KBM-7 (cell line): ENCODE data around the gene TMEM185B.
"Not testable (repeated sequence)": the region's sequence is repeated elsewhere in the genome, so short reads cannot be mapped to it uniquely, and the experiment has no call there.

Experiments
- DNase-seq: peaks from one replicate; pipeline ENCODE4 v3.0.0-alpha.2; 2015
- in situ Hi-C: fragments of 300-500 bp; cut with MboI; formaldehyde crosslinking; loops from 2 replicates; pipeline ENCODE4 v1.14.3; 2020; ENCODE audit warnings: low sequenced_read_pairs, low pct_unique_long_range_greater_than_20kb, mixed read lengths

TMEM185B gene

DNA sequence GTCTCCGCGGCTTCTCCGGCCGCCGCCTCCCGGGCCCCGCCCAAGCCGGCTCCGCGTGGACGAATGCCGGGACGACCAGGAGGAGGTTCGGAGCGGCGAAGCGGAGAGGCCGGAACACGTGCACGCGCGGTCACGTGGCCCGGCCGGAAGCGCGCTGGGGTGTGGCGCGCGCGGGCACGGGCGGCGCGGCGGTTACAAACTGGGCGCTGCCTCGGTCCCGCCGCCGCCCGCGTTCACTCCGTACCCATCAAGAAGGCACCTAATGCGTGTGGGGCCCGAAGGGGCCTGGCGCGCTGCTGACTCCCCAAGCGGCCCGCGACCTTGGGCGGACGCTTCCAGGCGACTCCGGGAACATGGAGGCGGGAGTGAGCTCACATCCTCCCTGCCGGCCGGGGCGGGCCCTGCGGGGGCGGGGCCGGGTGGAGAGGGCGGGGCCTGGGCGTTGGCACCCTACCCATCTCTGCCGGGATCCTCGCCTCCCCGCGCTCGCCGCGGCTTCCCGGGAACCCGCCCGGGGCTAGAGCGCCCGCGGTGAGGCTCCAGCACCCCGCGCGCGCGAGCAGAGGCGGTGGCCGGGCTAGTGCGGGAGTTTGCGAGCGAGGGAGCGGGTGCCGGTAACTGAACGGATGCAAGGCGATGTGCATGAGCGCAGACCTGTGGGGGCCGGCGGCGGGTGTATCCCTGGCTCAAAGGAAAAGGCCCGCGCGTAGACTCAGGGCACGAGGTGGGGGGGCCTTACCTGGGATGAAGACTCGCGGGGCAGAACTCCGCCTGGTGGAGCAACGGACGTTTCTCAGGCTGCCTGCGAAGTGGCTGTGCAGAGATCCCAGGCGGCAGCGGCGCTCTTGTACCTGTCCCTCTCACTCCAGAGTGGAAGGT, at the start of gene TMEM185B:
Gene TMEM185B, minus strand, starts transcription at position 367 of the 879 bp plus-strand sequence. CDS start 424 bp downstream, outside the sequence.
- DNase-seq, result peak; percentile 79

DNA sequence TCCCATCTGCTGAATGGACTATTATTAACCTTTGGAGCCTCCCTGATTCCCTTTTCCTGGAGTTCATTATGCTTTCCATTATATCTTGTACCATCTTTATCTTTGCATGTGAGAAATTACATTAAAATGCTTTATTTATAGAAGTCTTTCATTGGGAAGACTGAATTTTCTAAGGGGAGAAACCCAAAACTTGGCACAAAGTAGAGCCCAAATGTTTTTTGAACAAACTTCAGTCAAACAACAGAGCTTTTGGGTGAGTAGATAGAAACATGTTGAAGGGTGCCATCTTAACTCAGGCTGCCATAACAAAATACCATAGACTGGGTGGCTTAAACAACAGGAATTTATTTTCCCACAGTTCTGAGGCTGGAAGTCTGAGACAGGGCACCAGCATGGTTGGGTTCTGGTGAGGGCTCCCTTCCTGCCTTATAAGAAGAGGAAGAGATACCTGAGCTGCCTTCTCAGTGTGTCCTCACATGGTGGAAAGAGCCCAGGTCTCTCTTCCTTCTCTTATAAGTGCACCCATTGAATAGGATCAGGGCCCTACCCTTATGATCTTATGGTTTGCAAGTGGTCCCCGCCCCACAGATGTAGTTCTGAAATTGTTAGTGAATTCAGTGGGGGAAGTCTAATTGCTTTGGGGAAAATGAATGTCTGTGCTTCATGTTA, 48.6 kb upstream of the TMEM185B start:
- DNase-seq, result no peak
- in situ Hi-C loops, result no loop called here

More for the DNA sequence above, at the start of gene TMEM185B:
- in situ Hi-C loops, result no loop called here

DNA sequence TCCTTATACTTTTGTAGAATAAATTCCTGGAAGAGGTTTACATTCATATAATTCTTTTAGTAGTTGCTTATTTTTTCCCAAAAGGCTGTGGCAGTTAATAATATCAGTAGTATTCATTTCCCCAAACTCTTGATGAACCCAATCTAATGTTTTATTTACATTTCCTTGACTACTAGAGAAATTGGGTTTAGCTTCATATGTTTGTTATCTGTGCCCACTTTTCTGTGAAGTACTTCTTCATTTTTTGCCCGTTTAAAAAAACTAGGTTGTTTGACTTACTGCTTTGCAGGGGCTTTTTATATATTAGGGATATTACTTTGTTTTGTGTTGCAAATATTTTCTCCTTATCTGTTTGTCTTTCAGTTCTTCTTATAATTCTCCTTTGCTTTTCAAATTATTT, 46.6 kb upstream of the TMEM185B start:
- DNase-seq, result no peak
- in situ Hi-C loops, result no loop called here

DNA sequence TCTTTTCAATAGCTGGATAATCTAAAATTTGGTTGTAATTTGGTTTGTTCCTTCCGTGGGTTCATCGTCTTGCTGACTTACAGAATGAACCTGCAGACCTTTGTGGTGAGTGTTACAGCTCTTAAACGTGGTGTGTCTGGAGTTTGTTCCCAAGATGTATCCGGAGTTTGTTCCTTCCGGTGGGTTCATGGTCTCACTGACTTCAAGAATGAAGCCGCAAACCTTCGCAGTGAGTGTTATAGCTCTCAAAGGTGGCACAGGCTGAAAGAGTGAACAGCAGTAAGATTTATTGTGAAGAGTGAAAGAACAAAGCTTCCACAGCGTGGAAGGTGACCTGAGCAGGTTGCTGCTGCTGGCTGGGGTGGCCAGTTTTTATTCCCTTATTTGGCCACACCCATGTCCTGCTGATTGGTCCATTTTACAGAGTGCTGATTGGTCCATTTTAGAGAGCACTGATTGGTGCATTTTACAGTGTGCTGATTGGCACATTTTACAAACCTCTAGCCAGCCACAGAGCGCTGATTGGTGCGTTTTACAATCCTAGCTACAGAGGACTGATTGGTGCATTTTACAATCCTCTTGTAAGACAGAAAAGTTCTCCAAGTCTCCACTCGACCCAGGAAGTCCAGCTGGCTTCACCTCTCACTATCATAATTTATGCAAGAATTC, 46.0 kb upstream of the TMEM185B start:
- in situ Hi-C loops, result no loop called here
- DNase-seq, result peak; percentile 87

DNA sequence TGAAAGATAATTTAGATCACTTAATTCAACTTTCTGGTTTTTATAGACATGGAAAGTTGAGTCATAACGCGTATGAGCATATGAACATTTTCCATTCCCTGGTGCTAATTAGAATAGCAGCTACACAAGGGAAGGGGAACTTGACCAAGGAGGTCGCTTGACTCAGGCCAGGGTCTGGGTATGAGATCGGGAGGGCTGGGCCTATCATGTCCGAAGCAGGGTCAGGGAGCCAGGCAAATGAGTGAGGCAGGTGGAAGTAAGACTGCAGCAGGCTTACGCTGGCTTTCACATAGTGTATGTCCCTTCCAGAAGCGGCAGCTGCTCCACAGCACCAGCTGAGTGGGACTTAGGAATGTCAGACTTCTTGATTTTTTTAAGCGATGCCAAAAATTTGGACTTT, 44.1 kb upstream of the TMEM185B start:
- no peak for DNase-seq
- in situ Hi-C loops, result no loop called here

DNA sequence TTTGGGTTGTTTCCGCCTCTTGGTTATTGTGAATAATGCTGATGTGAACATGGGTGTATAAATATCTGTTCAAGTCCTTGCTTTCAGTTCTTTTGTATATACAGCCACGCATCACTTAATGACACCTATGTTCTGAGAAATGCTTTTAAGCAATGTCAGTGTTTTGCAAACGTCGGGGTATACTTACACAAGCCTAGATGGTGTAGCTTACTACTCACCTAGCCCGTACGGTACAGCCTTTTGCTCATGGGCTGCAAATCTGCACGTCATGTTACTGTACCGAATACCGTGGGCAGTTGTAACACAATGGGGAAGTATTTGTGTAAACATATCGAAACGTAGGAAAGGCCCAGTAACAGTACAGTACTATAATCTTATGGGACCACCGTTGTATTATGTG, 41.8 kb upstream of the TMEM185B start:
- no peak for DNase-seq
- in situ Hi-C loops, result no loop called here

DNA sequence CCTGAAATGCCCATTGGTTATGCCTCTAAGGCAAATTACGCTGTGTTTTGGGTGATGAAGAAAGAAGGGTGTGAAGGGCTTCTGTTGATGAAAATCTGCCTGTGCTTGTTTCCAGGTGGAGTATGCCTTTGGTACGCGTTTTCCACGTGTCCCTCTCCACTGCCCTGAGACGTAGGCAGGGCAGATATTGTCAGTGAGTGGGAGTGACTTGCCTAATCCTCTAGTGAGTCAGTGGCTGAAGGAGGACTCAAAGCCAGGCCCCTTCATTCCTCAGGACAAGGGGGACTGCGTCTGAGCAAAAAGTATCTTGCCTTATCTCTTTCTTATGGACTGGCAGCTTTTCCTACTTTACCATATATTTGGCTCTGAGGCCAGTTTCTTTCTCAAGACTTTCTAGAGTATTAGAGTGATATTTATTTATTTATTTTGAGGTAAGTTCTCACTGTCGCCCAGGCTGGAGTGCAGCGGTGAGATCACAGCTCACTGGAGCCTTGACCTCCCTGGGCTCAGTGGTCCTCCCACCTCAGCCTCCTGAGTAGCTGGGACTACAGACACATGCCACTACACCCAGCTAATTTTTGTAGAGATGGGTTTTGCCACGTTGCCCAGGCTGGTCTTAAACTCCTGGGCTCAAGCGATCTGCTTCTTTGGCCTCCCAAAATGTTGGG, 39.7 kb upstream of the TMEM185B start:
- DNase-seq, result no peak
- in situ Hi-C loops, result no loop called here

DNA sequence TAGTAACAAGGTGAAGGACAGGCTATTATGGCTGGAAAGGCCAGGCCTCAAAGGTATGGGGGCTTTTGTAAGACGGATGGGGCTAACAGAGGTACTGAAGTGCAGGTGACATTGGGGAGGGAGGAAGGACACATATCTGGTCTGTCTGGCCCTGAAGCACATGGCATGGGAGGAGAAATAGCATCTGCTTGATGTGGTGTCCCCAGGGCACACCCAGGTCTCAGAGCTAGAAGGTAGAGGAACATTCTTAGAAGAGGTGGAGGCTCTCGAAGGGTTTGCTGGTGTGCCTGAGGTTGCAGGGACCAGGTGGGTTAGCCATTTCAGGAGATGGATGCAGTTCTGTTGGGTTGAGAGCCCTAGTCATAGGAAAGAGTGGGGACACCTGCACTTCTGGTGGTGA, 39.0 kb upstream of the TMEM185B start:
- no peak for DNase-seq
- in situ Hi-C loops, result no loop called here

DNA sequence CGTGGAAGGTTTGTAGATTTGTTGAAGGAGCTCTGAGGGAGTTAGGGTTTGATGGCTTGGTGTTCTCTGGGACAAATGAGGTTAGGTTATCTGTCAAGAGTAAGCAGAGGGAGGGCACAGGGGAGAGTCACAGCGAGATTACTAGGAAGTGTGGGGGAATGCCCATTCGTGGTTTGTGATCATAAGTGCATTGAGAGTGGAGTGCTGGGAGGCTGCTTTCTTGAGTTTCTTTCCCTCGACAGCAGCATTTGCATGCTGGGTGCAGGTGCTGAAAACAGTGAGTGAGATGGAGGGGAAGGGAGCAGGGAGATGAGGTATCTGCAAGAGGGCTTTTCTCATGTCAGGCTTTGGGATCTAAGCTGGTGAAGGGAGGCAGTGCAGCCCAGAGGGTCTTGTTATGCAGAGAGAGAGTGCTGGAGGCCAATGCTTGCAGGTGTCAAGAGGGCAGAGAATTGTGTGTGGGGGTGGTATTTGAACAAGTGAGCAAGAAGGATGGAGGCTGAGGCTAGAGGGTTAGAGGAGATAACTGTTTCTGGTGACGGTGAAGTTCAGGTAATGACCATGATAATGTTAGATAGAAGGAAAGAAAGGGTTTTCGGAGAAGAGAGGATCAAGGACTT, 38.3 kb upstream of the TMEM185B start:
- in situ Hi-C loops, result no loop called here
- no peak for DNase-seq

DNA sequence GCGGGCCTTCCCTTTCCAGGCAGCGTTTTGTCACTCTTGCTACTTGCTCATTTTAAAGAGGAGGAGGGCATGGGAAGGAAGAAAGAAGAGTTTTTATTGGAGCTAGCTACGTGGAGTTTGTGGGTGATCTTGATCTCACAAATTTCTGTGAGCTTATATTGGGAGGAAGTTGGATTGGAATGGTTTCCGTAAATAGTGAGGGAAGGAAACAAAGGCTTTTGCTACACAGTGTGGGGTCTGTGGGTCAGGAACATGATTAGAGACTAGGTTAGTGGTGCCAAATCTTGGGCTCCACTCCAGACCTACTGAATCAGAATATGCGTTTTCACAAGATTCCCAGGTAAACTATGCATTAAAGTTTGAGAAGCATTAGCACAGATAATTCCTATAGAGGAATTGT, 37.5 kb upstream of the TMEM185B start:
- in situ Hi-C loops, result no loop called here

DNA sequence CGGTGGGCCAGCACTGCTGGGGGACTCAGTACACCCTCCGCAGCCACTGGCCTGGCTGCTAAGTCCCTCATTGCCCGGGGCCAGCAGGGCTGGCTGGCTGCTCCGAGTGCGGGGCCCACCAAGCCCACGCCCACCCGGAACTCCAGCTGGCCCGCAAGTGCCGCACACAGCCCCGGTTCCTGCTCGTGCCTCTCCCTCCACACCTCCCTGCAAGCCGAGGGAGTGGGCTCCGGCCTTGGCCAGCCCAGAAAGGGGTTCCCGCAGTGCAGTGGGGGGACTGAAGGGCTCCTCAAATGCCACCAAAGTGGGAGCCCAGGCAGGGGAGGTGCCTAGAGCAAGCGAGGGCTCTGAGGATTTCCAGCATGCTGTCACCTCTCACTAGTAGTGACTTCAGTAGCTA, 36.7 kb upstream of the TMEM185B start:
- in situ Hi-C loops, DNase-seq: not testable (repeated sequence)

More for the DNA sequence above, 37.5 kb upstream of the TMEM185B start:
- no peak for DNase-seq

DNA sequence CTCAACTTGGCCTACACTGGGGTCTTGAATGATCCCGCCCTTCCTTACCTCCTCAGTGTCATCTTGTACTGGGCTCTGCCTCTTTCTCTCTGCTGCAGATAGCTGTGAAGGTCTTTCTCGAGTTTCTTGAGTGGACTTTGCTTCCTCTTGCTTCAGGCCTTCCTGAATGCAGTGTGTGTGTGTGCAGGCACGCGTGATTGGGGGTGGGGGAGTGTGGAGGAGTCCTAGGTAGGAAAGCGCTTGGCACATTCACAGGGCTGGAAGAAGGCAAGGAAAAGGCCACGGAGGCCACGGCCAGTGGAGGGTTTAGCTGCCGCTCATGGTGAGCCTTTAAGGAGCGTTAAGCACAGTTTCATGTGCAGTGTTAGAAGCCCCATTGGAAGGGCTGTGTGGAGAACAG, 35.0 kb upstream of the TMEM185B start:
- in situ Hi-C loops, result no loop called here
- DNase-seq, result no peak

DNA sequence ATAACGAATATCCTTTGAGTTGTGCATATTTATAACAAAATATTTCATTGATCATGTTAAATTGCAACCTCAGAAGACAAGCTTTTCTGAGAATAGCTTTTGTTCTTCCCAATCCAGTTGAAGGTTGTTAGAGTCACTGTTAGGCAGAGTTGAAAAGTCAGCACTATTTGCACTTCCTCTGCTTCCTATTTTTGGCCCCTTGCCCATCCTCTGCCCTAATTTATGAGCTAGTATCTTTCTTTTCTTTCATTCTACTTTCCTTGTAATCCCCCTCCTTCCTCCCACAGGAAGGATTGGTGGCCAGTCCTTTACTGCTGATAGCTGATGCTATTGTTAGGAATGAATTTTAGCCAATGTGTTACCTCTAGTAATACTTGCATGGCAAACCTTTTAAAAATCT, 34.3 kb upstream of the TMEM185B start:
- in situ Hi-C loops, result no loop called here
- peak; percentile 72 for DNase-seq

DNA sequence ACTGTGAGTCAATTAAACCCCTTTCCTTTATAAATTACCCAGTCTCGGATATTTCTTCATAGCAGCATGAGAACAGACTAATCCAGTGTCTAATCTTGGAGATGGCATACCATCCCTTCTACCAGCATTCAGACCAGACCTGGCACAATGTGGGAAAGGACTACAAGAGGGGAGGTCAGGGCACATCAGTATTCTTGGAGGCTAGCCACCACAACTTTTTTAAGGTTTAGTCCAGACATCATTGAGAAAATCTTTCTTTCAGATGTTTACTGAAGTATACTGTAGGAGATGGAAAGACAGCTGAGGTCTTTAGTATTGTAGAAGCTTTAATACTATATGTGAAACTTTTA, 33.4 kb upstream of the TMEM185B start:
- DNase-seq, result no peak
- in situ Hi-C loops, result no loop called here

DNA sequence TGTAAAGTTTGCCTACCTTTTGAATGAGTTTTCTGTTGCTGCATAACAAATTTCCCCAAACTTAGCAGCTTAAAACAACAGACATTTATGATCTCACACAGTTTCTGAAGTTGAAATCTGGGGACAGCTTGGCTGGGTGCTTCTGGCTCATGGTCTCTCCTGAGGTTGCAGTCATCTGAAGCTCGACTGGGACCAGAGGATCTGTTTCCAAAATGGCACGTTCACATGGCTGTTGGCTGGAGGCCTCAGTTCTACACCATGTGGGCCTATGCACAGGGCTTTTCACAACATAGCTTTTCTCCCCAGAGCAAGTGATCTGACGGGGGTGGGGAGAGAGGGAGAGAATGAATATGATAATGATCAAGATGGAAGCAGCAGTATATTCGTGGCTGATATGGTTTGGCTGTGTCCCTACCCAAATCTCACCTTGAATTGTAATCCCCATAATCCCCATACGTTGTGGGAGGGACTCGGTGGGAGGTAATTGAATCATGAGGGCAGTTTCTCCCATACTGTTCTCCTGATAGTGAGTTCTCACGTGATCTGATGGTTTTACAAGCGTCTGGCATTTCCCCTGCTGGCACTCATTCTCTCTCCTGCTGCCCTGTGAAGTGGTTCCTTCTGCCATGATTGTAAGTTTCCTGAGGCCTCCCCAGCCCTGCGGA, 32.9 kb upstream of the TMEM185B start:
- in situ Hi-C loops, result no loop called here

DNA sequence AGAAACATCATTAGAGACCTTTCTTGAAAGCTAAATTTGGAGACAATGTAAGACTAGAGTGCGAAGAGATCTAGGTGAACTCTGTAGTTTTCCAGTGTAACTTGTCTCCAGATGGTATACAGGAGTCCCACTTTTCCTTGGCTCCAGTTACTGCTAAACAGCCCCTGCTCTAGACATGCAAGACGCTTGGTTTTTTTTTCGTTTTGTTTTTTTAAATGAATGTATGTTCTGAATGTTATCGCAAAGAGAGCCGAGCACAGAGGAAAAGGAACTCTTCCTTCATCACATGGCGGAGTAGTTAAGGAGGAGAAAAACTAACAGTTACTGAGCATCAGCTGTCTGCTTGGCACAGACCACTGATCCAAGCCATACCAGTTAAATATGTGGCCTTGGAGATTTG, 31.9 kb upstream of the TMEM185B start:
- in situ Hi-C loops, result no loop called here
- no peak for DNase-seq

More for the DNA sequence above, 32.9 kb upstream of the TMEM185B start:
- DNase-seq, result peak; percentile 86

DNA sequence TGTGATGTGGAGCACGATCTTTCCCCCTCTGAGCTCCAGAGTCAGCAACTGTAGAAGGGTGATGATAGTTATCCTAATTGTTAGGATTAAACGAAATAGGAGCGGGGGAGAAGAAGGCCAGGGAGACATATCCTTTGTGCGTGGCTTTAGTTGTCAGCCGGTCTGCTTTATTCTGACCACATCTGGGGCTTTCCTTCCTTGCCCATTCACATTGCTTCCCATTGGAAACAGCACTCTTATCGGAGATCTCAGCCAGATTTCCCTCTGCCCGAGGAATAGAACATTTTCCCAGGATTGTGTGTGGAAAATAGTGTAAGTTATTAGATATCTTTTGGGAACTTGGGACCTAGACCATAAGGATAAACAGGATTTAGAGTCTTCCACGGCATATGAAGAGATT, 31.0 kb upstream of the TMEM185B start:
- in situ Hi-C loops, result no loop called here
- DNase-seq, result no peak

DNA sequence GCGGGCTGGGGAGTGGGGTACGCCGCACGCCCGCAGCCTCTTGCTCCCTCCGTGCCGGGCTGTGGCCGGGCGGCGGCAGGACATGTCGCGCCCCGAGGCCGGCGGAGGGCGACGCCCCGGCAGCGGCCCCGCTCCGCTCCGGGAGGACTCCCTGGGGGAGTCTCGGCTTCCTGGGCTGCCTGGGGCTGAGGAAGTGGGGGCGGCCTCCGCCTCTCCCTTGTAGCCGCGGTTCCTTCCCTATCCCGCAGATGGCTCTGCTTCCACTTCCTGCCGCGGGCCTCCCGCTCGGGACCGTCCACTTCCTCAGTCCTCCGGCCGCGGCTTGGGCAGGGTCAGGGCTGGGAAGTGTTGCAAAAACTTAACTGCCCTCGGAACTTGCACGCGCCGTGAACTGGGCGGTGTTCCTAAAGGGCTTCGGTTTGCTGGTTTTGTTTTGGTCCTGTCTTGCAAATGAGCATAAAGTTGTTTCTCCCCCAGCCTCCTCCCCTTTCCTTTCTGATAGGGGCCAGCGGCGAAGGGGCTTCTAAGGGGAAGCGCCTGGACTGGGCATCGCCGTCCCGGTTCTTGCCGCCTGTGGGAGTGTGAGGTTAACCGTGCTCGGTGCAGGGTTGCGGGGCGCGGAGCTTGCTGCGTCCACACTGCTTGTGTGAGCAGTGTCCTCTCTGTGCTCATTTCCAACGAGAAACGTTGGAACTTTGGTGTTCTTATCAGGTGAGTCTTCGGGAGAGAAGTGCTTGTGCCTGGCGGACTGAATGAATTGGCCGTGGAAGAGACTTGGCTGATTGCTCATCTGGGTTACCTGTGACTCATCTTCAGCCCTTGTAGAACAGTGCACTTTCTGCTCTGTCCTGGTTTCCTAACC, 30.1 kb upstream of the TMEM185B start:
- peak; percentile 79 for DNase-seq
- in situ Hi-C loops, result no loop called here
